Stimulated activated CD4-positive, alpha-beta T cell treated with anti-CD3 and anti-CD28 coated beads, Interleukin-15, amount 100 ng/mL, for 1 hour (primary cell): ENCODE data around the gene PDE1A.
"Not testable (repeated sequence)": the region's sequence is repeated elsewhere in the genome, so short reads cannot be mapped to it uniquely, and the experiment has no call there.

Source experiments
- DNase-seq, 2 donors: peaks; one replicate each; pipeline ENCODE4 v3.0.0-alpha.2; 2020; ENCODE audit warnings: low read depth in 1 of 2, low spot score in 1 of 2

Gene PDE1A

DNA sequence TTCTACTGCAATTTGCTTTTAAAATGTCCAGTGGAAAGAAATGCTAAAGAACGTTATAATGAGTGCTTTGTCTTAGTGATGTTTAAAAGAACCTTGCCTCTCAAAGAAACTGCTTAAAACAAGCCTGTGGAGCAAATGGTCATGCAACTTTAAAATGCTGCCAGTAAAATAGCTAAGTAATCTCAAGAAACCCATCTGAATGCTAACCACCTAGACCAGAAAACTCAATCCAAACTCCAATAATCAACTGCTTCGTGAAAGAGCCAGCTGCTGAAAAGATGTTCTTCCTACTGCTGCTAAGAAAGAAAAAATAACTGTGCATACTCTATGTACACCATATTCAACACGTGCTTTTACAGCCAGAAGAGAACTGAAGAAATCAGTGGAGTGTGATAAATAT lies 145.6 kb downstream of the PDE1A start:
- no peak for DNase-seq

- DNase-seq = no peak
Measured at GRCh38 chr2:182280118-182280517, 146.7 kb downstream of the PDE1A start.

GRCh38 chr2:182276662-182277061 lies 150.2 kb downstream of the PDE1A start:
- DNase-seq = not testable (repeated sequence)

- DNase-seq = no peak
Measured at GRCh38 chr2:182267971-182268370, 158.9 kb downstream of the PDE1A start.

- DNase-seq = no peak
Measured at GRCh38 chr2:182266909-182267308, 159.9 kb downstream of the PDE1A start.

DNA sequence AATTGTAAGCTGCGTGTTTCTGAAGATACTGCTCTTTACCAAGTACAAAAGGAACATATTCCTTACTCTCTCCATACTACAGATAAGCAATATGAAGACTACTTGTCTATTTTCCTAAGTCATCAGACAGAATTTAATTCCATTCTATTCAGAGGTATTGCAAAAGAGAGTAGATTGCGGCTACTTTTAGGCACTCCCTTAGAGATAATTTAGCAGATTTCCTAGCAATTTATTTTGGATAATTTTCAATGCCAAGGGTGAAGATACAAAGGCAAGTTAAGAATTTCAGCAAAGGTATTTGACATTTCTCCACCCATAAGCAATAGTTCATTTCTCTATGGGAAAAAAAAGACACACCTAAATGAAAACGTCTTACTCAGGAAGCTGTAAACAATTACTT lies 161.1 kb downstream of the PDE1A start:
- DNase-seq = no peak

- no peak for DNase-seq
Measured at GRCh38 chr2:182261860-182262387, 164.9 kb downstream of the PDE1A start.

DNA sequence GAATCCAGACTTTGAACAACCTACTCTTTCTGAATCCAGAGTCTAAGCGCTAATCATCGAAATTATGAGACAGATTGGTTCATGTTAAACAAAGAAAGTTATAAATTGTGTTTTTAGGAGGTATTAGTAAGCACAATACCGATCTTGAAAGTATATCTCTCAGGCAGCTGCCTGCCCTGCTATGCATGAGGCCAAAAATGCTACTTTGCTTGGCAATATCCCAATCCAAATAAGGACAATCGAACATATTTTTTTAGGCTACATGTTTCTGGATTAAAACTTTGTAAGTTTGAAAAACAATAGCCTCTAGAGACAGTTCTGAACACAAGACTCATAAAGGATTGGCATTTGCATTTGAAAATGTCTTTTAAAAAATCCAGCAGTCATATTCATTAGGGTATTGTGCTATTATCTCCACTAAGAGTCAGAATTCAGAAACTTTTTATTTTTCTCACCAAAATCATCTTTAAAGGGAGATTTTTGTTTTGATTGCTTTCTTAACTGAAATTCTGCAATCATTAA lies 167.1 kb downstream of the PDE1A start:
- DNase-seq = no peak

GRCh38 chr2:182252534-182252933 lies 174.3 kb downstream of the PDE1A start:
- no peak for DNase-seq

- no peak for DNase-seq
Measured at GRCh38 chr2:182248898-182249297, 177.9 kb downstream of the PDE1A start.

GRCh38 chr2:182248362-182248761 lies 178.5 kb downstream of the PDE1A start:
- no peak for DNase-seq

GRCh38 chr2:182247831-182248230 lies 179.0 kb downstream of the PDE1A start:
- DNase-seq = no peak

DNA sequence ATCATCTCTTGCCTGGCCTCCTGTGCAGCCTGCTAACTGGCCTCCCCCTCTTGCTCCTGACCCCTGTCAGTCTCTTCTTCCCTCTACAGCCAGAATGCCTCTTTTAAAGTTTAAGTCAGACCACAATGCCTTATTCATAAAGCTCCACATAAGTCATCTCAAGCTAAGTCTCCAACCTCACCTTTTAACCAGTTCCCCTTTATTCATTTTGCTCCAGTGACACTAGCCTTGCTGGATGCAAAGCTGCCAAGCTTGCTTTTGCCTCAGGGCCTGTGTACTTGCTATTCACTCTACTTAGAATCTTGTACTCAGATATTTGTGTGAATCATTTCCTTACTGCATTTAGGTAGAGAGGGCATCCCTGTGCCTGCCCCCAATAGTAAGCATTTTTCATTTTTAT lies 180.9 kb downstream of the PDE1A start:
- DNase-seq = no peak

GRCh38 chr2:182242609-182243008 lies 184.2 kb downstream of the PDE1A start:
- no peak for DNase-seq

DNA sequence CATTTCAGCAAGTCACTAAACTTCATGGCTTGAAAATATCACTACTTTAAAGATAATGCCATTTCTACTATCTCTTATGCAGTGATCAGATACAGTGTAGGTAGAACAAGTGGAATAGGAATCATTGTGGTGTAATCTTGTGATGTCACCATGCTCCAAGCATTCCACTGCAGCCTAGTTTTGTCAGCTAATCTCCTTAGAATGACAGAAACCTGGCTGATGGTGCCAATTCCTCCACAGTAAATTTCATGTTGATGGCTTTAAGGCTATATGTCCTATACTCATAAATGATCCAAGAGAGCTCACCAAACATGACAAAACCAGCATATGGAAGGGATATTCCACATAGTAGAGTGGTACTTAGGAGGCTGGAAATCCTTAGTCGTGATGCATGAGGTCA lies 184.9 kb downstream of the PDE1A start:
- DNase-seq = no peak

DNA sequence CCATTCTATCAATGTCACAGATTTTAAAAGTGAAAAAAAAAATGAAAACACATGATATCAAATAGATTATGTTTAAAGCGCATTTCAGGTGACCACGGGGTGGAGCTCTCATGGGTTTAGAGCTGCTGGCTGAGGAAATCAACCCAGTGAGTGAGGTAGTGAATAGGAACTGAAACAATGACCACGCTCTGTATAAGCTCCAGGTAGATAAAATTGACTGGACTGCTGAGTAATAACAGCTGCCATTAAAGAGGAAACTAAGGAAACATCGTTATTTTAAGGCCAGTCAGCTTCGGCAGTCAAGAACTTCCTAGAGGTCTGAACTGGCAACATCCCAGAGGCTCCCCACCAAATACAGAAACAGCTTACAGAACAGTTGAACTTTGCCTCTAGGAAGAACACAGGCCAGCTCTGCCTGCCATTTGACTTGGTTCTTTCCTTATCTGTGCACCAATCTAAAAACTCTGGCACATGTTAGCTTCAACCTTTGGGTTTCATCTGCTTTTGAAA lies 185.9 kb downstream of the PDE1A start:
- DNase-seq = no peak

- no peak for DNase-seq
Measured at GRCh38 chr2:182230561-182230960, 196.3 kb downstream of the PDE1A start.

DNA sequence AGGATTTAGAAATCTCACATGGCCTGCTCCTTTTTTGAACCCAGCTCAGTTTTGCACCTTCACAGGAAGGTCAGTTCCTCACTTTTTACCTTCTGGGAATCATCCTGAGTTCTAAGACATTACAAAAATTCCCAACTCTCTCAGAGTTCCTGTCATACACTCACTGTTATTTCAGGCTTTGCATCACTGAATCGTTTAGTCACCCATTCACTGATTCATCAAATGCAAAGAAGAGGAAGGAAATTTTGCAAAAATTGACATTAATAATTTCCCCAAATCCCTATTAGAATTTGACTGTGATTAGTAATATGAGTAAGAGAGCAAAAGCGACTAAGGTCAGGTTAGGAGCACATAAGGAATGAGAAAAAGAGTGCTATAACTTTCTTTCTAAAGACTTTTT lies 197.5 kb downstream of the PDE1A start:
- DNase-seq = no peak

DNA sequence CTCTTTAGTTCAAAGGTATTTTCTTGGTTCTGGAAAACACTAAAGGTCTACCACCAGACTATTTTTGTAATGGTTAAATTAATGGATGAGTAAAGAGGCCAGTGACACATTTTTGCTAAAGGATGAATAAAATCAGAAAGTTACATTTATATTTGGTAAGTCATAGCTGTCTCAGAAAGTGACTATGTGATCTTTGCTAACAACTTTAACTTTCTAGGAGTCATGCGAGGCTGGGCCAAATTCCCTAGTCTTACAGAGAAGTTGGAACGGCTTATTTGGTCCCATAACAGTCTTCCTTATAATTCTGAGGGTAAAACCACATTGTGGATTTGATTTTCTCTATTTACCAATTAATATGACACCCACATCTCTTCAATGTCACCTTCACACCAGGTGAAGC lies 198.1 kb downstream of the PDE1A start:
- no peak for DNase-seq

DNA sequence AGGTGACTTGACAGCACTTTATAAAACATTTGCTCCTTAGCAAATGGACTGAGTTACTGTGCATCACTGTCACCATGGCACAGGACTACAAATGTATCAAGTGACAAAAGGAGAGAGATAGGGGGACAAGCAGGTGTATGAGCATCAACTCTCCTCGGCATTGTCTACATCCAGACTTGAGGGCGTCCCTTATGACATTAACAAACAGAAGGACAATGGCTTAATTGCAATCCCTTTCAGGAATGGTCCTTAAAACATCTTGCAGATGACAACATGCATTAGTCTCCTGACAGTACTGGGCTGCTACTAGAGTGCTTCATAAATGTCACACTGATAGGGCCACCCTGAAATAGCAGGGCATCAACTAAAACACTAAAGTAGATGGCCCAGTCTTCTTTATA lies 198.8 kb downstream of the PDE1A start:
- DNase-seq = no peak

- DNase-seq = no peak
Measured at GRCh38 chr2:182226807-182227206, 200.0 kb downstream of the PDE1A start.

- no peak for DNase-seq
Measured at GRCh38 chr2:182224669-182225068, 202.2 kb downstream of the PDE1A start.

- no peak for DNase-seq
Measured at GRCh38 chr2:182220998-182221397, 205.8 kb downstream of the PDE1A start.
